Activated B cell treated with CpG ODN at 0.5 μM for 24 hours (primary cell): Measurements from ENCODE around the gene TOMM22. TPM values are rescaled to one million over a fixed set of nuclear protein-coding genes. Genes with fewer than 3 reads are reported as not detected.

Experiments used
- ATAC-seq: fragments of 200-7000 bp; cut with Tn5 transposase; one replicate; pipeline ENCODE4 v1.10.0; 2021; ENCODE audit warnings: low read depth, mild to moderate bottlenecking, moderate library complexity
- CTCF ChIA-PET: fragments of 350-600 bp; sonication (Branson Sonifier 250); formaldehyde crosslinking; loops from one replicate; lab custom pipeline; 2021; ENCODE audit warnings: antibody characterized with exemption; lab: Charles Lee
- POLR2A ChIA-PET: fragments of 350-600 bp; sonication (Branson Sonifier 250); formaldehyde crosslinking; loops from one replicate; lab custom pipeline; 2021; ENCODE audit warnings: antibody characterized with exemption; lab: Charles Lee
- DNase-seq: peaks from one replicate; pipeline ENCODE4 v3.0.0; 2022
- H3K27ac Mint-ChIP-seq: one replicate; pipeline ENCODE4 v1.8.0; 2020; ENCODE audit warnings: mixed read lengths
- H3K27me3 Mint-ChIP-seq: one replicate; pipeline ENCODE4 v1.8.0; 2021; ENCODE audit warnings: mixed read lengths
- H3K36me3 Mint-ChIP-seq: one replicate; pipeline ENCODE4 v1.8.0; 2021; ENCODE audit warnings: low read depth, mixed read lengths
- H3K4me1 Mint-ChIP-seq: one replicate; pipeline ENCODE4 v1.8.0; 2021; ENCODE audit warnings: mixed read lengths
- H3K4me3 Mint-ChIP-seq: one replicate; pipeline ENCODE4 v1.8.0; 2020; ENCODE audit warnings: mild to moderate bottlenecking, mixed read lengths
- H3K9me3 Mint-ChIP-seq: one replicate; pipeline ENCODE4 v1.8.0; 2020; ENCODE audit warnings: mixed read lengths
- intact Hi-C: fragments of 100-400 bp; cut with micrococcal nuclease; formaldehyde crosslinking; loops from one replicate; pipeline ENCODE4 v1.15.1; 2024
- total RNA-seq: library from RNA; stranded (reverse); gene quantifications from 2 replicates; pipeline ENCODE4 v1.2.3, GENCODE V29; 2022
- TF ChIP-seq, protein P1 (sequence below): fragments of 200-600 bp; IDR thresholded peaks from one replicate; pipeline ENCODE4 v1.8.0; 2022; ENCODE audit warnings: antibody characterized with exemption, mild to moderate bottlenecking

The TOMM22 gene
- total RNA-seq, 1 donor from 2014 or later = 99.4 TPM

DNA sequence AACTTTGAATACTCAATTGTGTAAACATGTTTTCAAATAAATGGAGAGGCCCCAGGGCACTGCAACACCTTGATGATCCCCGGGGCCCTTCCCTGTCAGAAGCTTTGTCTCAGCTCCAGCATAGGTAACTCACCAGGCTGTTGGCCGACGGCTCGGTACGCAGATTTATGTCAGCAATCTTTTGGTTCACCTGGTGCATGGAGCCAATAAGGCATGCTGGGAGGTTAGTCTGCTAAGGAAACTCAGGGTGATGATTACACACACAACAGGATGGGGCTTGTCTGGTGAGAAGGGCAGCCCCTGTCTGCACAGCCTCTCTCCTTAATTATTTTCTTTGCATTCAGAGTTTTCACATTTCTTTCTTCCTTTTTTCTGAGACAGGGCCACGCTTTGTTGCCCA is 36.3 kb upstream of the TOMM22 start:
- peaks cover 9% of the 10 kb centered on the region for H3K27me3 Mint-ChIP-seq
- H3K36me3 Mint-ChIP-seq = no peaks in the 10 kb centered on the region
- DNase-seq = no peak
- ATAC-seq = no peak
- TF ChIP-seq, protein P1, sequence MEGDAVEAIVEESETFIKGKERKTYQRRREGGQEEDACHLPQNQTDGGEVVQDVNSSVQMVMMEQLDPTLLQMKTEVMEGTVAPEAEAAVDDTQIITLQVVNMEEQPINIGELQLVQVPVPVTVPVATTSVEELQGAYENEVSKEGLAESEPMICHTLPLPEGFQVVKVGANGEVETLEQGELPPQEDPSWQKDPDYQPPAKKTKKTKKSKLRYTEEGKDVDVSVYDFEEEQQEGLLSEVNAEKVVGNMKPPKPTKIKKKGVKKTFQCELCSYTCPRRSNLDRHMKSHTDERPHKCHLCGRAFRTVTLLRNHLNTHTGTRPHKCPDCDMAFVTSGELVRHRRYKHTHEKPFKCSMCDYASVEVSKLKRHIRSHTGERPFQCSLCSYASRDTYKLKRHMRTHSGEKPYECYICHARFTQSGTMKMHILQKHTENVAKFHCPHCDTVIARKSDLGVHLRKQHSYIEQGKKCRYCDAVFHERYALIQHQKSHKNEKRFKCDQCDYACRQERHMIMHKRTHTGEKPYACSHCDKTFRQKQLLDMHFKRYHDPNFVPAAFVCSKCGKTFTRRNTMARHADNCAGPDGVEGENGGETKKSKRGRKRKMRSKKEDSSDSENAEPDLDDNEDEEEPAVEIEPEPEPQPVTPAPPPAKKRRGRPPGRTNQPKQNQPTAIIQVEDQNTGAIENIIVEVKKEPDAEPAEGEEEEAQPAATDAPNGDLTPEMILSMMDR = no peak
- no peak overlapping the region for H3K4me3 Mint-ChIP-seq
- intact Hi-C loops = no loop called here
- POLR2A ChIA-PET = no interaction called here
- H3K27ac Mint-ChIP-seq = no peak overlapping the region
- no peaks in the 10 kb centered on the region for H3K9me3 Mint-ChIP-seq
- H3K4me1 Mint-ChIP-seq = no peaks in the 10 kb centered on the region
- CTCF ChIA-PET = no interaction called here

GRCh38 chr22:38649841-38650522 is 31.8 kb upstream of the TOMM22 start:
- CTCF ChIA-PET = no interaction called here
- no peaks in the 10 kb centered on the region for H3K36me3 Mint-ChIP-seq
- no peaks in the 10 kb centered on the region for H3K27me3 Mint-ChIP-seq
- POLR2A ChIA-PET = no interaction called here
- ATAC-seq (no peak), DNase-seq (no peak)
- H3K27ac Mint-ChIP-seq = no peak overlapping the region
- H3K4me3 Mint-ChIP-seq = no peak overlapping the region
- H3K9me3 Mint-ChIP-seq = no peaks in the 10 kb centered on the region
- no peaks in the 10 kb centered on the region for H3K4me1 Mint-ChIP-seq
- TF ChIP-seq, protein P1 = no peak
- intact Hi-C loops = no loop called here

DNA sequence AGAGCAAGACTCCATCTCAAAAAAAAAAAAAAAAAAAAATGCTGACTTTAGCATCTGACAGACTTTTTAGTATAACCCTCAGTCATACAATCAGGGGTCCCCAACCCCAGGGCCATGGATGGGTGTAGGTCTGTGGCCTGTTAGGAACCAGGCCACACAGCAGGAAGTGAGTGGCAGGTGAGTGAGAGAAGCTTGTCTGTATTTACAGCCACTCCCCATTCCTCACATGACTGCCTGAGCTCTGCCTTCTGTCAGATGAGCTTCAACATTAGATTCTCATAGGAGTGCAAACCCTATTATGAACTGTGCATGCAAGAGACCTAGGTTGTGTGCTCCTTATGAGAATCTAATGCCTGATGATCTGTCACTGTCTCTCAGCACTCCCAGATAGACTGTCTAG is 28.9 kb upstream of the TOMM22 start:
- no peak overlapping the region for H3K27ac Mint-ChIP-seq
- H3K27me3 Mint-ChIP-seq = no peaks in the 10 kb centered on the region
- H3K9me3 Mint-ChIP-seq = no peaks in the 10 kb centered on the region
- POLR2A ChIA-PET = interaction anchor here (0.7 kb wide), 1 partner anchor 29 kb away, joined by 5 read pairs; the partner anchor contains the start of gene TOMM22
- CTCF ChIA-PET = no interaction called here
- no peak overlapping the region for H3K4me3 Mint-ChIP-seq
- H3K36me3 Mint-ChIP-seq = peaks cover 5% of the 10 kb centered on the region
- H3K4me1 Mint-ChIP-seq = peaks cover 10% of the 10 kb centered on the region
- ATAC-seq (no peak), DNase-seq (no peak)
- TF ChIP-seq, protein P1 = no peak
- intact Hi-C loops = no loop called here

- DNase-seq (no peak), ATAC-seq (no peak)
- intact Hi-C loops = no loop called here
- Mint-ChIP-seq H3K4me1 (peaks cover 10% of the 10 kb centered on the region), H3K27ac (no peak overlapping the region), H3K9me3 (no peaks in the 10 kb centered on the region), H3K4me3 (no peak overlapping the region), H3K27me3 (no peaks in the 10 kb centered on the region), H3K36me3 (peaks cover 5% of the 10 kb centered on the region)
- CTCF ChIA-PET = no interaction called here
- TF ChIP-seq, protein P1 = no peak
- POLR2A ChIA-PET = no interaction called here
Measured at GRCh38 chr22:38653741-38654140, 28.0 kb upstream of the TOMM22 start.

- H3K27ac Mint-ChIP-seq = peak overlapping the region; percentile 99
- intact Hi-C loops = loop anchor here (1.0 to 5.0 kb wide), 5 partner anchors 26 to 603 kb away; partner anchors contain the start of genes DDX17, DMC1, JOSD1 and TOMM22
- ChIA-PET CTCF (no interaction called here), POLR2A (interaction anchor here (1.5 kb wide), 1 partner anchor 26 kb away, joined by 8 read pairs; the partner anchor contains the start of gene TOMM22)
- H3K36me3 Mint-ChIP-seq = peaks cover 6% of the 10 kb centered on the region
- no peak for DNase-seq
- no peak for ATAC-seq
- H3K9me3 Mint-ChIP-seq = no peaks in the 10 kb centered on the region
- H3K27me3 Mint-ChIP-seq = no peaks in the 10 kb centered on the region
- peak overlapping the region; percentile 94 for H3K4me3 Mint-ChIP-seq
- H3K4me1 Mint-ChIP-seq = peaks cover 10% of the 10 kb centered on the region
- TF ChIP-seq, protein P1 = no peak
Measured at GRCh38 chr22:38655519-38656255, 26.1 kb upstream of the TOMM22 start.
